NT2/D1 (cell line): ENCODE results near the gene ZBTB20.

Experiments
- DNase-seq: peaks from one replicate; pipeline ENCODE4 v3.0.0-alpha.2; 2011; ENCODE audit warnings: low read depth, low spot score
- H3K27me3 ChIP-seq: 2 replicates; pipeline ENCODE4 v1.6.0; 2011; ENCODE audit warnings: mild to moderate bottlenecking; ENCODE audit not compliant: insufficient read length, insufficient read depth
- H3K36me3 ChIP-seq: 2 replicates; pipeline ENCODE4 v1.6.1; 2011; ENCODE audit warnings: mild to moderate bottlenecking, low read length, mixed read lengths; ENCODE audit not compliant: insufficient read depth, insufficient read length
- H3K4me1 ChIP-seq: 2 replicates; pipeline ENCODE4 v1.5.1; 2011; ENCODE audit not compliant: insufficient read depth, insufficient read length
- H3K4me3 ChIP-seq: 2 replicates; pipeline ENCODE4 v1.5.1; 2011; ENCODE audit warnings: low read depth; ENCODE audit not compliant: insufficient read length
- H3K9ac ChIP-seq: 2 replicates; pipeline ENCODE4 v1.6.0; 2011; ENCODE audit warnings: low read depth; ENCODE audit not compliant: insufficient read length
- H3K9me3 ChIP-seq: 2 replicates; pipeline ENCODE4 v1.5.1; 2011; ENCODE audit warnings: mild to moderate bottlenecking, low read length; ENCODE audit not compliant: insufficient read depth
- SUZ12 ChIP-seq: IDR thresholded peaks from 2 replicates; pipeline ENCODE4 v1.6.1; 2011; ENCODE audit not compliant: insufficient read length, insufficient read depth; ENCODE audit errors: extremely low read depth
- YY1 ChIP-seq: IDR thresholded peaks from 2 replicates; pipeline ENCODE4 v1.6.1; 2011; ENCODE audit not compliant: insufficient read length, insufficient read depth
- ZNF274 ChIP-seq: IDR thresholded peaks from 2 replicates; pipeline ENCODE4 v1.6.1; 2011; ENCODE audit warnings: mild to moderate bottlenecking, low read depth, low read length

Gene ZBTB20

DNA sequence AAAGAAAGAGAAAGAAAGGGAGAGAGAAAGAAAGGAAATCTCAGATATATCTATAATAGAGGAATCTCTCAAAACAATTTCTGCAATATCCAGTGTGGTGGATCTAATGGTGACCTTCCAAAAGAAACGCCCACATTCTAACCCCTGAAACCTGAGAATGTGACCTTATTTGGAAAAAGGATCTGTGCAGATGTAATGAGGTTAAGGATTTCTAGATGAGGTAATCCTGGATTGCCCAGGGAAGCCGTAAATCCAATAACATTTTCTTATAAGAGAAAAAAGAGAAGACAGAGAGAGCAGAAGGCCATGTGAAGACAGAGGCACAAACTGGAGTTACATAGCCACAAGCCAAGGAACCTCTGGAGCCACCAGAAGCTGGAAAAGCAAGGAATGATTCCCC is 307.6 kb downstream of the ZBTB20 start:
- TF ChIP-seq SUZ12, result no peak
- no peak for TF ChIP-seq ZNF274
- TF ChIP-seq YY1, result no peak
- H3K27me3 ChIP-seq, result no peaks in the 10 kb centered on the region
- no peaks in the 10 kb centered on the region for H3K4me1 ChIP-seq
- H3K4me3 ChIP-seq, result no peak overlapping the region
- H3K9ac ChIP-seq, result no peak overlapping the region
- no peaks in the 10 kb centered on the region for H3K9me3 ChIP-seq
- no peaks in the 10 kb centered on the region for H3K36me3 ChIP-seq
- DNase-seq, result no peak

DNA sequence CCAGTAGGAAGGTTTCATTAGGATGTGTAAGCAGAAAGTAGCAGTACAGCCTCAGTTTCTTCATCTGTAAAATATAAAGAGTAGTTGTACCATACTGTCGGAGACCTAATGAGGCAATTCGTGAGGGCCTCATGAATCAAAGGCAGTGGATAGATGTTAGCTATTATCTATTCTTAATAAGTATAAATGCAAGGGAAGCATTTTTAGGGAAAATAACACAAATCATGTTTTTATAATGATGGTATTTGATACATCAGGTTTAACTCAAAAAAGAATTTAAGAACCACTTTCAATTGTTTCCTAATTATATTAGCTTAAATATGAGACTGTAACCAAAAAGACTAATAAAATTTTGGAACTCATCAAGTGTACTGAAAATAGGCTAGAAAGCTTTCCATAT is 309.1 kb downstream of the ZBTB20 start:
- Histone ChIP-seq H3K4me3 (no peak overlapping the region), H3K27me3 (no peaks in the 10 kb centered on the region), H3K9me3 (no peaks in the 10 kb centered on the region), H3K36me3 (no peaks in the 10 kb centered on the region), H3K9ac (no peak overlapping the region), H3K4me1 (no peaks in the 10 kb centered on the region)
- DNase-seq, result no peak
- TF ChIP-seq YY1 (no peak), ZNF274 (no peak), SUZ12 (no peak)

DNA sequence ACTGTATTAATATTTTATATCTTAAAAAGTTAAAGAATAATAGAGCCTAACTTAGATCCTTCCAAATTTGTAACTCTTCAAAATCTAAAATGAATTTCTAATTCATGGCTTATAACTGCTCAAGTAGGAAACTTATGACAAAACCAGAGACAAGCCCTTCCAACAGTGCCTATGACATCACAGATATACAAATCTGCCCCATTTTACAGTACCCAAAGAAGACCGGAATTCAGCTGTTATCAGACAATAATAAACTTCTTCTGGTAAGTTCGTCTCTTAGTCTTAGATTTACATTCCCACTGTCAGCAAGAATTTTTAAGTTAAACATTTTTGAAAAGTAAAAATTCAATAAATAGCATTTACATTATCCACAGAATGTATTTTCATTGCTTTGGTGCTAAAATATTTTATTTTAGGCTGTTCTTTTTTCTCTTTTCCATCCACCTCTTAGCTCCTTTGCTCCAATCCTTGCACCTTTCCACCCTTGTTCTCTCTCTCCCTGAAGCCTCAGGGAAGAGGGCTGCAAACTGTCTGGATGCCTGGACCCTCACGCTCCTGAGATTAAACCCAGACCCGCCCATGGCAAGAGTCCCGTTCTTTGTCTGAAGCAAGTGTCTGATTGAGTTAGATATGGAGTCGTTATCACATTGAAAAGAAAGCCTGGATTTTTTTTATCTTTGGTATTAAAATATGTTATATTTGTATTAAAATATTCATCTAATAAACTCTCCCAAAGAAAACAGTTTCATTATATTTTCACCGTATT is 312.7 kb downstream of the ZBTB20 start:
- H3K9ac ChIP-seq, result no peak overlapping the region
- H3K9me3 ChIP-seq, result no peaks in the 10 kb centered on the region
- no peaks in the 10 kb centered on the region for H3K4me1 ChIP-seq
- H3K27me3 ChIP-seq, result no peaks in the 10 kb centered on the region
- H3K4me3 ChIP-seq, result no peak overlapping the region
- no peak for DNase-seq
- TF ChIP-seq SUZ12, result no peak
- no peak for TF ChIP-seq ZNF274
- TF ChIP-seq YY1, result no peak
- H3K36me3 ChIP-seq, result no peaks in the 10 kb centered on the region

DNA sequence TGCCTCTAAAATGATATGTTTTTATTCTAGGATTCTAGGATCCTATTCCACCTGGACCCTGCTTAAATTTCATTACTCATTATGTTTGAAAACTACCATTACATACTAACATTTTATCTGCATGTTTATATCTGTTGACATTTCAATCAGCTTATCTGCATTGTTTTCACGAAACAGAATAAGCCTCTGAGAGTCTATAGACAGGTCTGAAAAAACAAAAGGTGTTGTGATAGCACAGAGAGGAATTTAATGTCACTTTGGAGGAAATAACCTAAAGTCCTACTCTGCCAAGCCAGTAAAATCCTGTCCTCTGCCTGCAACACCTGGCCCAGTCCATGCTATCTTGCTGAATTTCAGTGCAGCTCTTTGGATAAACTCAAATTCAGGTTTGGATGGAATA is 315.2 kb downstream of the ZBTB20 start:
- TF ChIP-seq YY1 (no peak), ZNF274 (no peak), SUZ12 (no peak)
- Histone ChIP-seq H3K36me3 (no peaks in the 10 kb centered on the region), H3K9ac (no peak overlapping the region), H3K4me1 (no peaks in the 10 kb centered on the region), H3K9me3 (no peaks in the 10 kb centered on the region), H3K4me3 (no peak overlapping the region), H3K27me3 (no peaks in the 10 kb centered on the region)
- no peak for DNase-seq

DNA sequence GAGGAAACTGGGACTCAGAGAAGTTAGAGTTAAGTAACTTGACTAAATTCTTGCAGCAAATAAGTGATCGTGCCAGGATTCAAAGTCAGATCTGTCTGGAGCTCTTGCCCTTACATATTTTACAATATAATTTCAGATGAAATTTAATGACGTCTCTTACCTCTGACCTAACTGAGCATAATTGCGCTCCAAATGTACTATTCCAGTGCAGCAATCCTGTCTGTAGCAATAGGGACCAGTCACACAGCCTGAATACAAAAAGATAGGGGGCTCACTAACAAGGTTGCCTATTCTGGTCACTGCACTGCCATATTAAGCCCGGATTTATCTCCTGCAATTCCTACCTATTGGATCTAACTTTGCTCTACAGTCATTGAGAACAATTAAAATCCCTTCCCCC is 316.4 kb downstream of the ZBTB20 start:
- Histone ChIP-seq H3K4me1 (no peaks in the 10 kb centered on the region), H3K9ac (no peak overlapping the region), H3K36me3 (no peaks in the 10 kb centered on the region), H3K9me3 (no peaks in the 10 kb centered on the region), H3K4me3 (no peak overlapping the region), H3K27me3 (no peaks in the 10 kb centered on the region)
- DNase-seq, result no peak
- TF ChIP-seq YY1 (no peak), ZNF274 (no peak), SUZ12 (no peak)

DNA sequence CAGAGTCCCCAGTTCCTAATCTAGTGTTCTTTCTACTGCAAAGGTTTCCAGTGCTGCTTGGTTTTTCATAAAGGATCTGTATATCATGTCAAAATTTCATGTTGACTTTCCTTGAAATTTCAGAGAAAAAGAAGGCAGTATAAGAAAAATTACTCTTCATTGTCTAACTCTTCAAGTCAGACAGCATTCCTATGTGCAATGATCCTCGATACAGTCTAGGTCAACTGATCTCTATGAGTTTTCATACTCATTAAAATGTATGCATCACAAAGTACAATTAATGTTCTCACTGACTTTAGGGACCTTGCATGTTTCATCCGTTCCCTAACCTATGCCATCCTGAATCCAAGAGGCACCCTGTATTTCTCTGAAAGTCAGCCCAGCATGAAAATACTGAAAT is 317.3 kb downstream of the ZBTB20 start:
- H3K36me3 ChIP-seq, result no peaks in the 10 kb centered on the region
- no peak for TF ChIP-seq ZNF274
- TF ChIP-seq SUZ12, result no peak
- TF ChIP-seq YY1, result no peak
- no peaks in the 10 kb centered on the region for H3K4me1 ChIP-seq
- H3K4me3 ChIP-seq, result no peak overlapping the region
- no peak for DNase-seq
- H3K9ac ChIP-seq, result no peak overlapping the region
- no peaks in the 10 kb centered on the region for H3K9me3 ChIP-seq
- H3K27me3 ChIP-seq, result no peaks in the 10 kb centered on the region

DNA sequence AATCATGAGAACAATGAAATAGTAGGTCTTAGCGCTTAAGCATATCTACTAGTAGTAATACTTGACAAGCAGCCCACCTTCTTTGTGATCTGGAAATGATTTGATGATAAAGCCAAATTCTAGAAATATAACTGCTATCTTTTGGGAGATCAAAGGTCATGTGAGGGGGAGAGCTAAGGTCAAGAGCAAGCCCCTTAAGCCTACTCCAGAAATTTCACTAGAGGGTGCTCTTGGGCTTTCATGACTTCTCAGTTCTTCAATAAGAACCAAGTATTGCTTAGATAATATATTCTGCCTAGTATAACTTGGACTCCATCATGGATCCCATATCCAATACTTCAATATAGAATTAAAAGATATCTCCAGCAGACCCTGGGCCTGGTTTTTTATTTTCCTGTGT is 319.6 kb downstream of the ZBTB20 start:
- no peak overlapping the region for H3K9ac ChIP-seq
- H3K9me3 ChIP-seq, result no peaks in the 10 kb centered on the region
- H3K27me3 ChIP-seq, result no peaks in the 10 kb centered on the region
- H3K4me1 ChIP-seq, result no peaks in the 10 kb centered on the region
- peak; percentile 70 for DNase-seq
- TF ChIP-seq YY1 (no peak), SUZ12 (no peak), ZNF274 (no peak)
- H3K36me3 ChIP-seq, result no peaks in the 10 kb centered on the region
- no peak overlapping the region for H3K4me3 ChIP-seq
